ENCODE results near the gene TULP3. TPM values are rescaled to one million over a fixed set of nuclear protein-coding genes. Genes with fewer than 3 reads are reported as not detected.
"Not testable (repeated sequence)": the region's sequence is repeated elsewhere in the genome, so short reads cannot be mapped to it uniquely, and the experiment has no call there.

TULP3 gene
- total RNA-seq, 2 donors from 2014 or later: 6.9 to 7.8 TPM

DNA sequence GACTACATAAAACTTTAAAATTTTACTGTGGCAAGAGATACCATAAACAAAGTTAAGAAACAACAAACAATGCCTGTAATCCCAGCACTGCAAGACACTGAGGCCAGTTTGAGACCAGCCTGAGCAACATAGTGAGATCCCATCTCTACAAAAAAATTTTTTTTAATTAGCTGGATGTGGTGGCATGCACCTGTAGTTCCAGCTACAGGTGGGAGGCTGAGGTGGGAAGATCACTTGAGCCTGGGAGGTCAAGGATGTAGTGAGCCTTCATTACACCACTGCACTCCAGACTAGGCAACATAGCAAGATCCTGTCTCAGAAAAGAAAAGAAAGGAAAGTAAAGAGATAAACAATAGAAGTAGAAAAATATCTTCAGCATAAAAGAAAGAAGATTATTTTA lies 30.5 kb upstream of the TULP3 start:
- H3K4me1 ChIP-seq: no peaks in the 10 kb centered on the region
- TF ChIP-seq CTCF (IDR thresholded peaks at IDR 0.05) (no peak), POLR2A (IDR thresholded peaks at IDR 0.05) (no peak)
- no peaks in the 10 kb centered on the region for H3K9me3 ChIP-seq
- intact Hi-C loops (cut with DNase I): loop anchor here (10.0 kb wide), 1 partner anchor 175 kb away; no protein-coding TSS in a partner anchor
- no peak overlapping the region for H3K27ac ChIP-seq
- no peak for ATAC-seq
- no peak overlapping the region for H3K4me3 ChIP-seq
- no peaks in the 10 kb centered on the region for H3K36me3 ChIP-seq (replicated peaks in 1 of 2; ENCODE audit: insufficient read depth in 1 of 2, low read depth in 2 of 2)
- no peaks in the 10 kb centered on the region for H3K27me3 ChIP-seq
- no peak for DNase-seq

DNA sequence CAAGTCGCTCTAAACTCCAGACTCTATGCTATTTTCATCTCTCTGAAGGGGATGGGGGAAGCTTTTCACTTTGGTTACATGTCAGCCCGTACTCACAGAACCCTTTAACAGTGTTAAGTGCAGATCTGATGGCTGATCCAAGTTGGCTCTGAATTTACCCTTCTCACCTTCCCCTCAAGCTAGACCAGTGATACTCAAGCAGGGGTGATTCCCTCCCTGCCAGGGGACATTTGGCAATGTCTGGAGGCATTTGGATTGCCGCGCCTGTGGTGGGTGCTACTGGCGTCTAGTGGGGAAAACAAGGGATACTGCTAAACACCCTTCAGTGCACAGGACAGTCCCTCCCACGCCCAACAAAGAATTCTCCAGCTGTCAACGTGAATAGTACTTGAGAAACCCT lies 27.8 kb upstream of the TULP3 start:
- no peak for ATAC-seq
- Histone ChIP-seq H3K36me3 (replicated peaks in 1 of 2; ENCODE audit: insufficient read depth in 1 of 2, low read depth in 2 of 2) (no peaks in the 10 kb centered on the region), H3K9me3 (no peaks in the 10 kb centered on the region), H3K27ac (no peak overlapping the region), H3K4me3 (no peak overlapping the region), H3K4me1 (no peaks in the 10 kb centered on the region), H3K27me3 (no peaks in the 10 kb centered on the region)
- TF ChIP-seq CTCF (IDR thresholded peaks at IDR 0.05) (no peak), POLR2A (IDR thresholded peaks at IDR 0.05) (no peak)
- DNase-seq: no peak
- 90 to 93% methylated on average over 7 of the region's 7 CpGs for WGBS, 2 donors
- intact Hi-C loops (cut with DNase I): loop anchor here (10.0 kb wide), 1 partner anchor 172 kb away; no protein-coding TSS in a partner anchor

DNA sequence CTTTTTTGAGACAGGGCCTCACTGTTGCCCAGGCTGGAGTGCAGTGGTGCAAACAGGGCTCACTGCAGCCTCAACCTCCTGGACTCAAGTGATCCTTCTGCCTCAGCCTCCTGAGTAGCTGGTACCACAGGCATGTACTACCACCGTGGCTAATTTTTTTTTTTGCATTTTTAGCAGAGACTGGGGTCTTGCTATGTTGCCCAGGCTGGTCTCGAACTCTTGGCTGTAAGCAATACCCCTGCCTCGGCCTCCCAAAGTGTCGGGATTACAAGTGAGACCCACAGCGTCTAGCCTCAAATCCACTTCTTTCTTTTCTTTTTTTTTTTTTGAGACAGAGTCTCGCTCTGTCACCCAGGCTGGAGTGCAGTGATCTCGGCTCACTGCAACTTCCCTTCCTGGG lies 27.3 kb upstream of the TULP3 start:
- intact Hi-C loops (cut with DNase I): loop anchor here (10.0 kb wide), 1 partner anchor 171 kb away; no protein-coding TSS in a partner anchor
- H3K9me3 ChIP-seq; H3K27me3 ChIP-seq; H3K27ac ChIP-seq; H3K4me3 ChIP-seq; DNase-seq; ATAC-seq; H3K36me3 ChIP-seq (replicated peaks in 1 of 2; ENCODE audit: insufficient read depth in 1 of 2, low read depth in 2 of 2); H3K4me1 ChIP-seq: not testable (repeated sequence)
- 93 to 94% methylated on average over 6 to 7 of the region's 7 CpGs for WGBS, 2 donors

DNA sequence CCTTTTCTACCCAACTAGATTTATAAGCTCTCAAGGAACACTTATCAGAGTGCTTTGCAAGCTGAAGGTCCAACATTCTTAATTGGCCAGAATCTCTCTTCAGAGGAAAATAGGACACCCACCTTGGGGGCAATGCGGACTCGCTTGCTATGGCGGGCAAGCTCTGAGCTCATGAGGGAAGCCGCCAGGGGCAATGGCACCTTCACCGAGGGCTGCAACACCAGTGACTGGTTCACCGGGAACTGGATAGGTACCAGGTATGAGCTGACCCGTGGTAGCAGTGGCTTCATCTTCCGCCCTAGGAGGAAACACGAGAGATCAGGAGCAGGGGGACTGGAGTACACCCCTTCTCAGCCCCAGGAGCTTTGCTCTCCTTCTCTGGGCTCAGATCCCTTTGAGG lies 26.5 kb upstream of the TULP3 start:
- ATAC-seq (no peak), DNase-seq (no peak)
- 96 to 100% methylated on average over 5 to 9 of the region's 9 CpGs for WGBS, 2 donors

GRCh38 chr12:2868986-2869632 lies 21.6 kb upstream of the TULP3 start:
- not testable (repeated sequence) for DNase-seq; H3K27me3 ChIP-seq; H3K27ac ChIP-seq; H3K9me3 ChIP-seq; H3K36me3 ChIP-seq (replicated peaks in 1 of 2; ENCODE audit: insufficient read depth in 1 of 2, low read depth in 2 of 2); ATAC-seq; H3K4me1 ChIP-seq; H3K4me3 ChIP-seq
- intact Hi-C loops (cut with DNase I): loop anchor here (10.0 kb wide), 1 partner anchor 166 kb away; no protein-coding TSS in a partner anchor
- 88 to 97% methylated on average over 9 of the region's 9 CpGs for WGBS, 2 donors

More for the DNA sequence above, 26.5 kb upstream of the TULP3 start:
- no peaks in the 10 kb centered on the region for H3K9me3 ChIP-seq
- no peak overlapping the region for H3K4me3 ChIP-seq
- no peaks in the 10 kb centered on the region for H3K27me3 ChIP-seq
- no peaks in the 10 kb centered on the region for H3K36me3 ChIP-seq (replicated peaks in 1 of 2; ENCODE audit: insufficient read depth in 1 of 2, low read depth in 2 of 2)
- TF ChIP-seq CTCF (IDR thresholded peaks at IDR 0.05): no peak
- TF ChIP-seq POLR2A (IDR thresholded peaks at IDR 0.05): no peak
- H3K4me1 ChIP-seq: no peaks in the 10 kb centered on the region
- no peak overlapping the region for H3K27ac ChIP-seq
- intact Hi-C loops (cut with DNase I): loop anchor here (10.0 kb wide), 1 partner anchor 171 kb away; no protein-coding TSS in a partner anchor
